ENCODE measurements around the gene GPC6.

Gene GPC6

DNA sequence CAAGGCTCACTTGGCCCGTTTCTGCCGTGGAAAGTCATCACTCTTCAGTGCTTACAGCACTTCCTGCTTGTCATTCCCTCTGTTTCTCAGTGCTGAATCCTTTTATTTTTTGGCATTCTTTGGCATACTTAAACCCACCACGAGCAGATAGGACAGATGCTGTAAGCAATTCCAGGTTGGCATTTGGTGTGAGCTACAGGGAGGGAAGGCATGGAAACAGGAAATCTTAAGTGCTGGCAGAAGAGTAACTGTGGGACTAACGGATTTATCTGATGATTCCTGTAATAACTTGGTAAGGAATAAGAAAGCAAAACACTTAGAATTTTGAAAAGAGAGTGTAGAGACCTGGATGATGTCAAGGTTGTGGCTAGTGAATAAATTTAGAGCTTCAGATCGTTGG lies 273.4 kb downstream of the GPC6 start:
- no peak for DNase-seq (ENCODE audit: low spot score)

GRCh38 chr13:93502071-93502470 lies 275.5 kb downstream of the GPC6 start:
- DNase-seq (ENCODE audit: low spot score) = no peak

DNA sequence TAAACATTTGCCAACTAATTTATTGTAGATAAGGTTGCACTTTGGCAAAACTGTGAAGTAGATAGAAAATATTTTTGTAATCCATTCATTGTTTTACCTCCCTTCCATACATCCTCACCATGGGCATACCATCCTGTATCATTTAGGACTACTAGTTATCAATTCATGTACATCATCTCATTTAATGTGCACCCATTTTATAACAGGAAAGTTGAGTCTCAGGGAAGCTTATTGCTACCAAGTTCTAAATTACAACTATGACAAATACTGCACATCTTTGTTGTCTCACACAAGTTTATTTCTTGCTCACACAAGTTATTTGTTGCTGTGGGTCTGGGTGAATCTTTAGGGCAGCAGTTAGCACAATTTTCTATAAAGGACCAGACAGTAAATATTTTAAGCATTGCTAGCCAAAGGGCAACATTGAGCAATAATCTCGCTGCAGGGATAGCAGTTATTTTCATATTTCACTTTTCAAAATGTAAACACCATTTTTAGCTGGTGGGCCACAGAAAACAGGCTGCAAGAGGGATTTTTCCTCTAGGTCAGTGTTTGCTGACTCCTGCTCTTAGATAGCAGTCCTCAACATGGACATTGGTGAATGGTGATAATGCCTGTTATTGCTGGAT lies 276.5 kb downstream of the GPC6 start:
- no peak for DNase-seq (ENCODE audit: low spot score)

DNA sequence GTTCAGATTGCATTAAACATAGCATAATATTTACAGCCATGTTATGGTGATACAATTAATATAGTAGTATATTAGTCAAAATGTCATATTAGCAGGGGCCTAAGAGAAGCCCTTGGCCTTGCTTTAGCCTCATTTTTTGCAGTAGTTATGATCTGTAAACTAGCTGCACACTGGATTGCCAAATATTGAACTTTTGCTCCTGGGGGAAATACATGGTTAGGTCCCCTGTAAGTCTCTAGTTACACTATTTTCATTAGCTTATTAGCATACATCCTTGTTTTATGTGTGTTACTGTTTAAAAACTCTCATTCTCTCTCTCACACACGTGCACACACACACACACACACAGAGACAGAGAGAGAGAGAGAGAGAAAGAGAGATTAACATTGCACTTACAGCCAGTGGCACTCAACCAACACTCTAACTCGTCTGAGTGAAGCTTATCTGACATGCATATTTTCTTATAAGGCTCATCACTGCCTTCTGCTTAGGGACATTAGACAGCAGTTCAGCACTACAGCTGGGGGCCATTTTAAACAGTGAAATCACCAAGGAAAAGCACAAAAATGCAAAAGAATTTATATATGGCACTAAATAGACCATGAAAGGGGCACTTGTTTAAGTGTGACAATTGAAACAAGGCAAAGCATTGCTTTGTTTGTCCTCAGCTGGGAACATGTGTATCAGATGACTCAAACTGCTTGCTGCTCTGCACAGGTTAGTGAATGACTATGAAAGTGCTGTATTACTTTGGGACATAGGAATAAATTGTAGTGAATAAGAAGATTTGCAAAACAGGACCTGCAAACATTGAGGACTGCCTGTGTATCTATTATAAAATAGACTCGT lies 278.7 kb downstream of the GPC6 start:
- DNase-seq (ENCODE audit: low spot score) = no peak

DNA sequence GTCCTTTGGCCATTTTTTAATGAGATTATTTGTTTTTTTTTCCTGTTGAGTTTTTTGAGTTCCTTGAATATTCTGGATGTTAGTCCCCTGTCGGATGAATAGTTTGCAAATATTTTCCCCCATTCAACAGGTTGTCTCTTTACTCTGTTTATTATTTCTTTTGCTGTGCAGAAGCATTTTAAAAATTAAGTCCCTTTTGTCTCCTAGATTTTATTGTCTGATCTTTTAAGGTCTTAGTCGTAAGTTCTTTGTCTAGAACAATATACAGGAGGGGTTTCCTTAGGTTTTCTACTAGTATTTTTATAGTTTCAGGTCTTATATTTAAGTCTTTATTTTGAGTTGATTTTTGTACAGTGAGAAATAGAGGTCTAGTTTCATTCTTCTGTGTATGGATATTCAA lies 284.4 kb downstream of the GPC6 start:
- DNase-seq (ENCODE audit: low spot score) = no peak

DNA sequence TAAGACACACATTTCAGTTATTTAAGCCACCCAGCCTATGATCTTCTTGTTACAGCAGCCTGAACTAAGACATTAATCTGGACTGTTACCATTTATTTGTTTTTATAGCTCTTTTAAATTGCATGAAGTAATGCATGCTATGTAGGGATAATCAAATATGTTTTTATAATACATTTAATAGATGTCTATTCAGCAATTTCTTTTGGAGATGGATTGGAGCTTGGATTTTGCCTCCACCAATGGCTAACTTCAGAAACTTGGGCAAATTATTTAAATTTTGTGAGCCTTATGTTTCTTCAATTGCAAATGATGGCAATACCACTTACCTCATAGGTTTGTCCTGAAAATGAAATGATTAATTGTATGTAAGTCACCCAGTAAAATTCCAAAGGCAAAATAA lies 288.7 kb downstream of the GPC6 start:
- no peak for DNase-seq (ENCODE audit: low spot score)

DNA sequence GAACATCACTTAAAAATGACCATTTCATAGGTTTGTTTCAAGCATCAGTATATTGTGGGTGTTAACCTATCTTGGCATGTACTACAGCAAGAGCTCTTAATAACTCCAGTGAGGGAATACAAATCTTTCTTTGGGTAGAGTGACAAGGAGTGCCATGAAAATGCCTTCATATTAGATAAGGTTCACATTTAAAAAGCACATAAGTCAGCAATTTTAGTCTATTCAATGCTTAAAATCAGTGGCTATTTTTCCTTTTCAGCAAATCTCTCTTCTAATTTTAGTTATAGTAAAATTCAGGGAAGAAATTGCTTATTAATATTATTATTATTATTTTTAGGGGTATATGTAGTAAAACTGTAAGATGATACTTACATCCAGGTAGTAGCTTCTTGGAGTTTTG lies 291.1 kb downstream of the GPC6 start:
- DNase-seq (ENCODE audit: low spot score) = no peak

- no peak for DNase-seq (ENCODE audit: low spot score)
Observed at GRCh38 chr13:93521307-93521706, 294.7 kb downstream of the GPC6 start.

GRCh38 chr13:93522501-93522900 lies 295.9 kb downstream of the GPC6 start:
- no peak for DNase-seq (ENCODE audit: low spot score)

GRCh38 chr13:93525087-93525486 lies 298.5 kb downstream of the GPC6 start:
- DNase-seq (ENCODE audit: low spot score) = no peak

DNA sequence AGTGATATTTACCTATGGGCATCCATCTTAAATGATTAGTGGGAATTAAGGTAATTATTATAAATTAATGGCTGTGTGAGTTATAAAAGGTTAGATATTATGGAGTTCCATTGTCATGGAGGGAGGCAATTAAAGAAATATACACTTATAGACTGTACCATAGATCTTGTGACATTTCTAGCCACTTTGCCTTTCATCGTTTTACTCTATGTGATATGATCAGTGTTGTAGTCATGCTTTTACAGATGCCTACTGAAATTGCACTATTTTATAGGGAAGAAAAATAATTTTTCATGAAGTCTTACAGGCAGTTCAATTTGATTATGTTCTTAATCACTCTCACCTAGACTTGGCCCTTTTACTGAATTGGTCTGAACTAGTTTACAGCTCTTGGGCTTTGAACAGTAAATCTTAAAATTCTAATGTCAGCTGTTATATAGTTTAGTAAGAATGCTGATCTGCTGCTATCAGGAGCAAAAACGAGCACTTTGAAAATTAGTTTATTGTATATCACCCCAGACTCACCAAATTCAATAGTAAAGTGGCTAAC lies 301.2 kb downstream of the GPC6 start:
- DNase-seq (ENCODE audit: low spot score) = no peak

- DNase-seq (ENCODE audit: low spot score) = no peak
Observed at GRCh38 chr13:93529961-93530360, 303.4 kb downstream of the GPC6 start.

DNA sequence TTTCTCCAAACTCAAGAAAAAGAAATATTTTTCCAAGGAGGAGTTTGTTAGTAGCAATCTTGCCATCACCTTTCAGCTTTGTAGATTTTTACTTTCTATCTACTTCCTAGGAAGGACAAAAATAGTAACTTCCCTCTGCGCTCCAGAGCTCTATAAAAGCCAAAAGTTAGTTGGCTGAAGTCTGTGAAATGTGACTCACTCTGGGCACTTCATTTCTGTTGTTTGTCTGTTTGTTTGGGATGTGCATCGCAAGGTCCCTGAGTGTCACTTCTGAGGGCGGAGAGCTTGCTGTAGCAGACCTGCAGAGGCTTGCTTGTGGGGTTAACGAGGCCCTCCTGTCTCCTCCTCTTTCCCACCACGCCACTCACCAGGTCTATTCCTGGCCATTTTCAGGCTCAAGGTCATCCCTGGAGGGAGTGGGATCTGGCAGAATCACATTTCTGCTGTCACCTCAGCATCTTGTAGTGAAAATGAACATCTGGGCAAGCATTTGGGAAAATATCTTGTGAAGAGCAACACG lies 307.6 kb downstream of the GPC6 start:
- no peak for DNase-seq (ENCODE audit: low spot score)

DNA sequence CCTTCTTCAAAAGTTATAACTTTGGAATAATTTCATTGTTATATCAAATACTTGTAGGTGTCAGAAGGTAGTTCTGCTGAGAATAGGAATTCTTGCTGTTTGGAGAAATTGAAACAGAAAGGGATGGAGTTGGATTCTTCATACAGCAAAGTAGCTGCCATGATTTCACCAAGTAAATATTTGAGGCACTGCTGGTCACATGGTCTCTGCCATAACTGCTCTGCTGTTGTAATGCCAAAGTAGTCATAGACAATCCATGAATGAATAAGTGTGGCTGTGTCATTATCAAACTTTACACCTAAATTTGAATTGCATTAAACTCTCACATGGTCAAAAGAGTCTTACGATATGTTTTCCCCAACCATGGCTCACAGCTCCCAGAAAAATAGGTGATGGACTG lies 308.6 kb downstream of the GPC6 start:
- no peak for DNase-seq (ENCODE audit: low spot score)

DNA sequence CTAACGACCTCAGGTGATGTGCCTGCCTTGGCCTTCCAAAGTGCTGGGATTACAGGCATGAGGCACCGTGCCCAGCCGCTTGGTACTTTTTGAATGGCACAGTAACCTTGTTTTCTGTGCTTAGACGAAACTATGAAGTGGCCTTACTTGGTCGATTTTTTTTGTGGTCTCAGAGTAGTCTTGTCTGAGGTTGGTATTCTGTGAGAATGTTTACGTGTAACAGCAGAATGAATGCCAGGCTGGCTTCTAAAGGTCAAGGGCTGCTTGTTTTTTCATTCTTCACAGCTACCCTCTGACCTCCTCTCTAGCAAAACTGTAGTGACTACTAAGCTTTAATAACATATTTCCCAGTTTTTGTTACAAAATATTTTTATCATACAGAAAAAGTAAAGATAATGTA lies 313.3 kb downstream of the GPC6 start:
- DNase-seq (ENCODE audit: low spot score) = no peak

GRCh38 chr13:93547886-93548285 lies 321.3 kb downstream of the GPC6 start:
- no peak for DNase-seq (ENCODE audit: low spot score)

DNA sequence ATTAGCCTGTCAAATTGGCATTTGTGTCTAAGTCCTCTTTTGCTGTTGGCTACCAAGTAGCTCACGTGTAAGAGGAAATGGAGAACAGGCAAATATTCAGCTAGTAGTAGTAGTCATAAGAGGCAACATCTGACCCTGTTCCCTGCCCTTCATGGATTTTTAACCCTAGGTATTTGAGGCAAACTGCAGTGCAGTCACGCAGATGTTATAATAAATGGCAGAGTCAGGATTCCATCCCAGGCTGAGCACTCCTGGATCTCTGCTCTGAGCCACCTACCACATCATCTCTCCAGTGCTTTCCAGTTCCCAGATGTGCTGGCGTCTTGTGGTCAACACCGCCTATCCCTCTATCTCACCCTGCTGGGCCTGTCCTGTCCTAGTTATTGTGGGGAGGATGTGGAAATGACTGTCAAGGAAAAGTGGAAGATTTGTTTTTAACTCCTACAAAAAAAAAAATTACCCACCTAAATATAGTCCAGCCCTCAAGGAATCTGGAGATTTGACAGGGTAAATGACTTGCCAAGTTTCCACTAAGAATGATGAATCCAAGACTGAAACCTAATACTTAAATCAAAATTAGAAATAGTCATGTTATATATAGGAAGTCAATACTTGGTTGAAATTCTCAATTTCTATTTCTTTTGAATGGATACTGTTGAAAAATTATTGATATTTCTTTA lies 322.9 kb downstream of the GPC6 start:
- no peak for DNase-seq (ENCODE audit: low spot score)

DNA sequence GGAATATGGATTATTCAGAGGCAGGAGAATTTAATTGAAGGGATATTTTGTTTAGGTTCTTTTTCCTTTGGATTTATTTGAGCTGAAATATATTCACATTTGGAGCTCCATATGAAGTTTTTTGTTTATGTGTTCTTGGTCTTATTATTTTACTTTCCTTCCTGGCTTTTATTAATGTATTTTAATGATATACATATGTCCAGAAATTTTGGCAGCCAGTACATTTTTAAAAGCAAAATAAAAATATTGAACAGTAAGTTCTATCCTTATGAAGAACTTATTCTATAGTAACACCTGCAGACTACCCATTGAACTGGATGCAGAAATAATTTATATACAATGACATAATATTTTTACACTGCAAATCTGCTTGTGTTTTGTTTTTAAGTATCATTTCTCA lies 323.6 kb downstream of the GPC6 start:
- DNase-seq (ENCODE audit: low spot score) = no peak

DNA sequence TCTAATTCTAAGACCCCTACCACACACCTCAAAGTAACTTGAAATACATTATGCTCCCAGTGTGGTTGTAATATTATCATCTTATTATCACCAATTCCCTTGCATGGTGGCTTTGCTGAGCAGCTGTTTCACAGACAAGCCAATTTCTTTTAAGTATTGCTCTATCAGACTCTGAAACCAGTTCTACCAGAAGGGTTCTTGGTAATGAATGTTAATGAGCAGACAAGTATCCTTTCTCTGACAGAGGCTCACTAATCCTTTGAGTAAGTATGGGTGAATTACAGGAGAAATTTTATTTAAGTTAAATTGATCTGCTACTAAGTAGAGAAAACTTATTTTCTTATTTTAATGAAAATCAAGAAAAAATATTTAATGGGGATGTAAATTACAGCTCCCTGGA lies 326.0 kb downstream of the GPC6 start:
- DNase-seq (ENCODE audit: low spot score) = no peak

GRCh38 chr13:93554514-93554913 lies 327.9 kb downstream of the GPC6 start:
- DNase-seq (ENCODE audit: low spot score) = no peak

- DNase-seq (ENCODE audit: low spot score) = no peak
Observed at GRCh38 chr13:93558637-93559036, 332.0 kb downstream of the GPC6 start.

DNA sequence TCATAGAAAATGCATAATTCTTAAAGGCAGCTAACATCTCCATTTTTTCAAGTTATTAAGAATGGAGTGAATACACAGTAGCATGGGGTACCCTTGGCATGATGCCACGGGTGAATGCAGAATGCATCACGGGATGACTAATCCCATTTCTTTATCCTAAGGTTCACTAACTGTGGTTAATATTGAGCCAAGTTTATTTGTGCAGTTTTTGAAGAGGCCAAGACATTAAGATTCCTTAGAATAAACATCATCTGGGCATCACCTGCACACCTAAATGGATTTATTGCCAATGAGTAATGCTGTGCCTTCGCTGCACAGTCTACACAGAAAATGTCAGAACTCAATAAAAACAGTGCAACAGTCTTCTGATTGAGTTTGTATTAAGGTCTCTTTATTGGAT lies 333.1 kb downstream of the GPC6 start:
- DNase-seq (ENCODE audit: low spot score) = no peak

Data from SK-N-DZ (cell line).